CD4-positive, alpha-beta T cell treated with Interleukin-1 beta for 1 hour (primary cell): ENCODE measurements around the gene FBLIM1.

Source experiments
- DNase-seq, 2 donors: peaks; one replicate each; pipeline ENCODE4 v3.0.0-alpha.2; 2020 to 2022

The FBLIM1 gene

GRCh38 chr1:15758343-15758931 is at the start of gene FBLIM1:
FBLIM1 (plus strand) TSS chr1:15758795; CDS start chr1:15764984, 6,189 bp downstream.
- no peak for DNase-seq

GRCh38 chr1:15709226-15709625 is 49.4 kb upstream of the FBLIM1 start:
- no peak for DNase-seq

GRCh38 chr1:15712168-15712567 is 46.4 kb upstream of the FBLIM1 start:
- no peak for DNase-seq

GRCh38 chr1:15714406-15715136 is 44.0 kb upstream of the FBLIM1 start:
- no peak for DNase-seq

- no peak for DNase-seq
Measured at GRCh38 chr1:15717418-15718125, 41.0 kb upstream of the FBLIM1 start.

GRCh38 chr1:15718199-15718601 is 40.4 kb upstream of the FBLIM1 start:
- DNase-seq: no peak

GRCh38 chr1:15719381-15720120 is 39.0 kb upstream of the FBLIM1 start:
- no peak for DNase-seq

GRCh38 chr1:15720861-15721260 is 37.7 kb upstream of the FBLIM1 start:
- no peak for DNase-seq

- DNase-seq: no peak
Measured at GRCh38 chr1:15722411-15722810, 36.2 kb upstream of the FBLIM1 start.

GRCh38 chr1:15722836-15723532 is 35.6 kb upstream of the FBLIM1 start:
- no peak for DNase-seq

- no peak for DNase-seq
Measured at GRCh38 chr1:15723631-15724246, 34.9 kb upstream of the FBLIM1 start.

GRCh38 chr1:15724949-15725880 is 33.4 kb upstream of the FBLIM1 start:
- DNase-seq: no peak

- DNase-seq: no peak
Measured at GRCh38 chr1:15726508-15726907, 32.1 kb upstream of the FBLIM1 start.

GRCh38 chr1:15727021-15727420 is 31.6 kb upstream of the FBLIM1 start:
- no peak for DNase-seq

GRCh38 chr1:15727424-15727823 is 31.2 kb upstream of the FBLIM1 start:
- DNase-seq: no peak

GRCh38 chr1:15727866-15728534 is 30.6 kb upstream of the FBLIM1 start:
- DNase-seq: no peak

GRCh38 chr1:15728937-15729657 is 29.5 kb upstream of the FBLIM1 start:
- no peak for DNase-seq

- no peak for DNase-seq
Measured at GRCh38 chr1:15730423-15730822, 28.2 kb upstream of the FBLIM1 start.

- no peak for DNase-seq
Measured at GRCh38 chr1:15730936-15731335, 27.7 kb upstream of the FBLIM1 start.
